Endothelial cell of umbilical vein (primary cell): ENCODE results near the gene TIRAP.

Experiments used
- CTCF ChIP-seq, 2 donors: IDR thresholded peaks; 1 replicate in 1 of 2; 2 replicates in 1 of 2; pipeline ENCODE4 v1.5.1; 2011; ENCODE audit warnings: low read length in 2 of 2, mild to moderate bottlenecking in 2 of 2, moderate library complexity in 2 of 2, control low read depth in 1 of 2, inconsistent platforms in 1 of 2, low read depth in 1 of 2; ENCODE audit not compliant: insufficient read depth in 1 of 2; ENCODE audit errors: extremely low read depth in 1 of 2
- EZH2 ChIP-seq: IDR thresholded peaks from 2 replicates; pipeline ENCODE4 v1.6.1; 2012; ENCODE audit warnings: borderline replicate concordance, low read depth, mild to moderate bottlenecking, moderate library complexity, low read length, inconsistent platforms; ENCODE audit not compliant: severe bottlenecking
- GATA2 ChIP-seq: IDR thresholded peaks from 2 replicates; pipeline ENCODE4 v1.7.0; 2011; ENCODE audit warnings: low read depth, mild to moderate bottlenecking, moderate library complexity, mixed read lengths, low read length; ENCODE audit not compliant: insufficient read length, insufficient read depth
- POLR2A ChIP-seq: IDR thresholded peaks from 2 replicates; pipeline ENCODE4 v1.6.1; 2012; ENCODE audit warnings: low read depth, mild to moderate bottlenecking, control low read depth, low read length
- TF ChIP-seq, protein P1 (sequence below): IDR thresholded peaks from 2 replicates; pipeline ENCODE4 v1.6.1; 2011; ENCODE audit not compliant: insufficient read depth, insufficient read length

GRCh38 chr11:126319374-126319740, 36.5 kb downstream of the TIRAP start:
- TF ChIP-seq GATA2 (no peak), CTCF (IDR thresholded peaks at IDR 0.05; ENCODE audit: extremely low read depth in 1 of 2, insufficient read depth in 1 of 2, low read depth in 1 of 2, low read length in 2 of 2) (no peak), POLR2A (no peak), EZH2 (no peak)
- TF ChIP-seq, protein P1, sequence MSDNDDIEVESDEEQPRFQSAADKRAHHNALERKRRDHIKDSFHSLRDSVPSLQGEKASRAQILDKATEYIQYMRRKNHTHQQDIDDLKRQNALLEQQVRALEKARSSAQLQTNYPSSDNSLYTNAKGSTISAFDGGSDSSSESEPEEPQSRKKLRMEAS = no peak
